GDM1 (cell line): ENCODE measurements around the gene TMEM255B.
A peak's percentile ranks its signal among the peaks of the same experiment; 100 is the strongest.
"Not testable (repeated sequence)": the region's sequence is repeated elsewhere in the genome, so short reads cannot be mapped to it uniquely, and the experiment has no call there.

Source experiments
- DNase-seq: peaks from one replicate; lab custom pipeline; 2025; lab: John Stamatoyannopoulos, UW

The TMEM255B gene

DNA sequence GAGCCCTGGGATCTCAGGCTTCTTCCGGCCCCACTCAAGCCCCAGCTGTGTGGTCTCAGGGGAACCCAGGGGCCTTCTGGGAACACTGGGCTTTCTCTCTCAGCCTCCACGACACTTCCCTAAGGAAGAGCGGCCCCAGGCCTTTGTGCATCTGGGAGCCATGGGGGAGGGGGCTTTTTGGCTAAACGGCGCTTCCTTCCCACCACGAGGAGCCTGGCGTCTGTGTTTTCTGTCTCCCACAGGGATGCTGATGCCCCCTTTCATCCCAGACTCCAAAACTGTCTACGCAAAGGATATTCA lies 24.2 kb upstream of the TMEM255B start:
- no peak for DNase-seq

- DNase-seq = no peak
Measured at GRCh38 chr13:113735194-113735593, 23.8 kb upstream of the TMEM255B start.

GRCh38 chr13:113735750-113736149 lies 23.3 kb upstream of the TMEM255B start:
- no peak for DNase-seq

GRCh38 chr13:113736258-113736731 lies 22.7 kb upstream of the TMEM255B start:
- DNase-seq = no peak

GRCh38 chr13:113737803-113738202 lies 21.2 kb upstream of the TMEM255B start:
- no peak for DNase-seq

GRCh38 chr13:113739527-113740285 lies 19.3 kb upstream of the TMEM255B start:
- DNase-seq = no peak

DNA sequence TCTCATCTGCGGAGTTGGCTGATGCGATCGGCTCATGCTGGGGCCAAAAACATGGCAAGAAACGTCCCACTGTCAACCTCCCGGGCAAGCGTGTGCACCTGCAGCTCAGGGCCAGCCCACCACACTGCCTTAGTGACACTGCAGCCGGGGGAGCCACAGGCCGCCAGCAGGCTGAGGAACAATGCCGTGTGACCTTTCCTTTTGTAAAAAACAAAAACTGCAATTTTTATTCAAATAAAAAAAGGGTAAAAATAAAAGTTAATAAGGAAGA lies 18.8 kb upstream of the TMEM255B start:
- no peak for DNase-seq

DNA sequence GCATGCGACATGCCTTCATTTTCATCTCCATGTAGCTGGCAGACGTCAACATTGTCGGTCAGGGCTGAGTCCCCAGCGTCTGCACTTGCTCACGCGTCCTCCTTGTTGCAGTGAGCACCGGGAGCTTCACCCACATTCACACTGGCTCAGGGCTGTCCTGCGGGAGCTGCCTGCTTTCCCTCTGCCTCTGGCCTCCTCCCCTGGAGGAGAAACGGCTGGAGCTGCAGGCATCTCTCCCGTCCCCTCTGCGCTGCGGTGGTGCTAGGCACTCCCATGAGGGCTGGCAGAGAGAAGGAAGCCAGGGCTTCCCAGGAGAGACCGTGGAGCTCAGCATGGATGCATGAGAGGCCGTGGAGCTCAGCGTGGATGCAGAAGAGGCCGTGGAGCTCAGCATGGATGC lies 18.4 kb upstream of the TMEM255B start:
- no peak for DNase-seq

DNA sequence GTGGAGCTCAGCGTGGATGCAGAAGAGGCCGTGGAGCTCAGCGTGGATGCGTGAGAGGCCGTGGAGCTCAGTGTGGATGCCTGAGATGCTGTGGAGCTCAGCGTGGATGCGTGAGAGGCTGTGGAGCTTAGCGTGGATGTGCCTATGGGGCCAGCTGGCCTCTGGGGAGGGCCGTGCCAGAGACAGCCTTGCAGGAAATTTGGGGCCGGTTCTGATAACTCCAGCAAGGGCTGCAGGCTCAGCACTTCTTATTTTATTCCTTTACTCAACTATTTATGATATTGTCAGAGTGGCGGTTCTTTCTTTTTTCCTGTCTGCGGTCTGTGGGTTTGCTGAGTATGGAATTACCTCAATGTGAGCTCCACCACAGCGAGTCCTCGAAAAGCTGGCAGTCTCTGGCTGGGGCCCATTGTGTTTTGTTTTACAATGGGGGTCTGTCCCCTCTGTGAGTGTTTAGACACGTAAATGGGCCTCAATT lies 17.8 kb upstream of the TMEM255B start:
- peak; percentile 77 for DNase-seq

GRCh38 chr13:113742000-113742441 lies 17.0 kb upstream of the TMEM255B start:
- no peak for DNase-seq

GRCh38 chr13:113742445-113743120 lies 16.4 kb upstream of the TMEM255B start:
- no peak for DNase-seq

GRCh38 chr13:113743366-113744195 lies 15.4 kb upstream of the TMEM255B start:
- DNase-seq = no peak

DNA sequence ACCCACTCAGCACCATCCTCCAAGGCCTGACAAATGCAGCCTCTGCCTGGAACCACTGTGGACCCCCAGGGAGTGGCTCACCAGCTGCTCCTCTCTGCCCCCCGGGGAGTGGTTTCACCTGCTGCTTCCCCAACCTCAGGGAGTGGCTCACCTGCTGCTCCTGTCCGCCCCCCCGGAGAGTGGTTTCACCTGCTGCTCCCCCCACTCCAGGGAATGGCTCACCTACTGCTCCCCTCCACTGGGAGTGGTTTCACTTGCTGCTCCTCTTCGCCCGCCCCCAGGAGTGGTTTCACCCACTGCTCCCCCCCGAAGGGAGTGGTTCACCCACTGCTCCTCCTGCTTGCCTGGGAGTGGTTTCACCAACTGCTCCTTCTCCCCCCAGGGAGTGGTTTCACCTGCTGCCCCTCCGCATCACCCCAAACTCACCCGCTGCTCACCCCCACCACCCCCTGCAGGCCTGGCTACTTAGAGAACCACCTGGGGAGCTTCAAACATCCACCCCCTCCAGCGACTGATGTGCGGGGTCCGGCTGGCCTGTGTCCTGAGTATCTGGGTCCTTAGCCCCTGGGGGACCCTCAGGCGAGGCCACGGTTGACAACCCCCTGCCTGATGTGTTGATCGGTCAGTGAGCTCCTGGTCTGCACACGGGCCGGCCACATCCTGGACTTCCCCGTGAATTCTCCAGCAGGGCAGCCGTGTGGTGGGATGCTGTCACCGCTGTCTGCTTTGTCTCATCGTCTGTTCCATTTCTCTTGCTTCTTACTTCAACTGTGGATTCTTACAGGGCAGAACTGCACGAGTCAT lies 14.6 kb upstream of the TMEM255B start:
- no peak for DNase-seq

GRCh38 chr13:113745059-113745458 lies 14.0 kb upstream of the TMEM255B start:
- DNase-seq = no peak

GRCh38 chr13:113745500-113746142 lies 13.4 kb upstream of the TMEM255B start:
- DNase-seq = not testable (repeated sequence)

DNA sequence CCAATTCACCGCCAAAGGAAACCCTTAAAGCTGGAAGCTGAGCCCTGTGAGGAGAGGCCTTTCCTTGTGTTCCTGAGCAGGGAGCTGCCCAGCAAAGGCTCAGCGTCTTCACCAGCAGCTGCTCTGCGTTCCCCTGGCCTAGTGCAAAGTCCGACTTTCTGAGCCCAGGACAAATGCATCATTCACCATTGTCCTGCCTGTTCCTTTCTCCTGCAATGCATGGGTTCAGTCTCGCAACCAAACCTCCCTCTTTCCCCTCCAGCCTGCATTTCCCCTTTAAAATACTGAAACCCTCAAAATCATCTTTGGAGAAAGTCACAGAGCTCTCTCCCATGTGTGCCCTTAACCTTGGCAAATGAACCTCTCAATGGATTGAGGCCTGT lies 12.9 kb upstream of the TMEM255B start:
- DNase-seq = no peak

DNA sequence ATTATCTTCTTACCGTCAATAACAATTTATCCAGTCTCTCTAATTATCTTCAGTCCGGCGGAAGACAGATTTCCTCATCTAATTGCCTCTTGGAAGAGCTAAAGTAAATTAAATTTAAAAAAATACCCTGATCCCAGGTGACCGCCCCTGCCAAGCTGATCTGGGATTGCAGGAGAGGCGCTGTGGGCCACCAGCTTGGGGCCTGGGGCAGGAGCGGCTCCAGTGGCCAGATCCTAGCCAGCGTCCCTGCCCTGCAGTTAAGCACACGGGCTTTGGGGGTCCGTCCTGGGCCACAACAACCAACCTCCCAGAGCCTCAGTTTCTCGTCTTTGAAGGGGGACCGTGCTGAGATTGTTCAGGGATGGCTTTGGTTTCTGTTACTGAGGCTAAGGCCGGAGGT lies 12.4 kb upstream of the TMEM255B start:
- DNase-seq = no peak

DNA sequence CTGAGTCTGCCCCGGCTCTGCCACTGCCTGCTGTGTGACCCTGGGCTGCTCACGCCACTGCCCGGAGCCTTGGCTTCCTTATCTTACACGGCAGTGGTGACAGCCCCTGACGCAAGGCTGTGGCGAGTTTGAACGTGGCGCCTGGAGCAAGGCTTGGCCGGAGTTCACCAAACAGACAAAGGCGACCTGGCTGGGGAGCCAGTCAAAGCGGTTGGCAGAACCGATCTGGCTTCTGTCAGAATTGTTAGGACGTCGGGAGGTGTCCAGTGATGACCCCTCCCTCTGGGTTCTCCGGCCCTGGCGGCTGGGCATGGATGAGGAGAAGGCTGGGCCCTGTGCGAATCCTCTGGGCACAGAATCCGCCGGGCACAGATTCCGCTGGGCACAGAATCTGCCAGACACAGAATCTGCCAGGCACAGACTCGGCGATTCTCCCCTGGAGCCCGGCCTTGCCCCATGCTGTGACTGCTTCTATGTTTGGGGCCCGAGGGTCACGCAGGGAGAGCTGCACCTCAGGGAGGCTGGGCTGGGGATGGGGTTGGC lies 11.7 kb upstream of the TMEM255B start:
- no peak for DNase-seq

GRCh38 chr13:113748101-113748861 lies 10.7 kb upstream of the TMEM255B start:
- DNase-seq = no peak

DNA sequence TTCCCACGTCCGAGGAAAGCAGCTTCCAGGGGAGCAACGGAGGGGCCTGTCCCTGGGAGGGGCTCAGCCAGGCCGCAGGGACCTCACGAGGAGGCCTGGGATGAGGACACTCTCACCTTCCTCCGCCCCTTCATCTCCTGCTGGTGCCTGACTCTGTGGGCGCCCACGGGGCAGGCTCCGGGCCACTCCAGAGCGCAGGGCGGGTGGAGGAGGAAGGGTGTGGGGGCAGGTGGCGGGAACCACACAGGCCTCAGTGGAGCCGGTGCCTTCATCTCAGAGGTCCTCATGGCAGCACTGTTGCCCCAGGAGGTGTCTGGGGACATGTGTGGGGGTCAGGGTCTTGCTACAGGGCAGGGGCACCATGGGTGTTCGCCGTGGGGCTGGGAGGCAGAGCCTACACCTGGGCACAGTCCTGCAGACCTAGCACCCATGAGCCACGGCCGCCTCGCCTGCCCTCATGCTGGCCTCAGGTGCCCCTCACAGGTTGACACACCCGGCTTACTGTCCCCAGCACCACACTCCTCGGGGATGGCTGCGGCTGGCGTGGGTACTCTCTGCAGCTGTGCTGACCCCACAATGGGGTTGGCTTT lies 10.1 kb upstream of the TMEM255B start:
- no peak for DNase-seq
